Suprapubic skin (tissue), 3 donors: ENCODE results near the gene OR2J3.

Source experiments
- EP300 ChIP-seq: sonication (generic); formaldehyde crosslinking; IDR thresholded peaks from one replicate; pipeline ENCODE4 v1.6.1; 2017; ENCODE audit warnings: antibody characterized with exemption
- TF ChIP-seq, protein P1 (sequence below), 2 donors: fragments of 200-600 bp in 1 of 2; fragments of 450-650 bp in 1 of 2; sonication (generic) in 1 of 2; IDR thresholded peaks; one replicate each; pipeline ENCODE4 v1.5.1; 2016 to 2019; ENCODE audit warnings: antibody characterized with exemption in 2 of 2, mild to moderate bottlenecking in 1 of 2, moderate library complexity in 1 of 2

DNA sequence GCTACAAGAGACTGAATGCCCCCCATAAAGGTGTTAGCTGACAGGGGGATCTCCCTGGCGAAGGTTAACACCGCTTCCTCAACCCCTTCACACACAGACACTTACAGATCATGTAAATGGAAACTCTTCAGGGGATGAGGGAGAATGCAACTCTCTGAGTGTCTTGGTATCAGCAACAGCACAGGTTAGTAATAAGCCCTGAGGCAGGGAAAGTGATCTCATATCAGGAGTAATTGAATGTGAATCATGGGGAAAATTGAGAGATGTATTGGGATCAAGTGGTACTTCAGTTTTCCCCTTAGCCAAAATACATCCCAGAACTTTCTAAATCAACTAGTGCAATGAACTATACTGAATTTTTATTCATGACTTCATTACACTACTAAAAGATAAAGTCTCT, 23.8 kb downstream of the OR2J3 start:
- TF ChIP-seq EP300, result no peak
- TF ChIP-seq, protein P1, sequence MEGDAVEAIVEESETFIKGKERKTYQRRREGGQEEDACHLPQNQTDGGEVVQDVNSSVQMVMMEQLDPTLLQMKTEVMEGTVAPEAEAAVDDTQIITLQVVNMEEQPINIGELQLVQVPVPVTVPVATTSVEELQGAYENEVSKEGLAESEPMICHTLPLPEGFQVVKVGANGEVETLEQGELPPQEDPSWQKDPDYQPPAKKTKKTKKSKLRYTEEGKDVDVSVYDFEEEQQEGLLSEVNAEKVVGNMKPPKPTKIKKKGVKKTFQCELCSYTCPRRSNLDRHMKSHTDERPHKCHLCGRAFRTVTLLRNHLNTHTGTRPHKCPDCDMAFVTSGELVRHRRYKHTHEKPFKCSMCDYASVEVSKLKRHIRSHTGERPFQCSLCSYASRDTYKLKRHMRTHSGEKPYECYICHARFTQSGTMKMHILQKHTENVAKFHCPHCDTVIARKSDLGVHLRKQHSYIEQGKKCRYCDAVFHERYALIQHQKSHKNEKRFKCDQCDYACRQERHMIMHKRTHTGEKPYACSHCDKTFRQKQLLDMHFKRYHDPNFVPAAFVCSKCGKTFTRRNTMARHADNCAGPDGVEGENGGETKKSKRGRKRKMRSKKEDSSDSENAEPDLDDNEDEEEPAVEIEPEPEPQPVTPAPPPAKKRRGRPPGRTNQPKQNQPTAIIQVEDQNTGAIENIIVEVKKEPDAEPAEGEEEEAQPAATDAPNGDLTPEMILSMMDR (IDR thresholded peaks at IDR 0.05), result no peak
